GM12891 (cell line): Measurements from ENCODE around the gene ENGASE.

Experiments
- DNase-seq: peaks from one replicate; pipeline ENCODE4 v3.0.0; 2011; ENCODE audit warnings: low spot score; ENCODE audit not compliant: insufficient read length
- FAIRE-seq: peaks from 2 replicates; lab custom pipeline; 2011; peaks lifted over from hg19 to GRCh38; lab: Jason Lieb, UNC
- PAX5 ChIP-seq: IDR thresholded peaks from 2 replicates; pipeline ENCODE4 v1.6.1; 2011; ENCODE audit warnings: low read length, moderate library complexity, mild to moderate bottlenecking; ENCODE audit not compliant: insufficient read depth, severe bottlenecking
- POLR2A ChIP-seq: IDR thresholded peaks from 2 replicates; pipeline ENCODE4 v1.6.1; 2011; ENCODE audit warnings: low read depth, low read length, control low read depth
- POLR2AphosphoS5 ChIP-seq: IDR thresholded peaks from 2 replicates; pipeline ENCODE4 v1.6.1; 2011; ENCODE audit warnings: low read depth, low read length, control low read depth
- POU2F2 ChIP-seq: IDR thresholded peaks from 2 replicates; pipeline ENCODE4 v1.6.1; 2011; ENCODE audit warnings: low read depth, mild to moderate bottlenecking, control low read depth, low read length, moderate library complexity
- SPI1 ChIP-seq: IDR thresholded peaks from 2 replicates; pipeline ENCODE4 v1.6.1; 2011; ENCODE audit warnings: low read depth, low read length, control low read depth
- TAF1 ChIP-seq: IDR thresholded peaks from 2 replicates; pipeline ENCODE4 v1.6.1; 2011; ENCODE audit warnings: low read depth, low read length, control low read depth

The ENGASE gene

DNA sequence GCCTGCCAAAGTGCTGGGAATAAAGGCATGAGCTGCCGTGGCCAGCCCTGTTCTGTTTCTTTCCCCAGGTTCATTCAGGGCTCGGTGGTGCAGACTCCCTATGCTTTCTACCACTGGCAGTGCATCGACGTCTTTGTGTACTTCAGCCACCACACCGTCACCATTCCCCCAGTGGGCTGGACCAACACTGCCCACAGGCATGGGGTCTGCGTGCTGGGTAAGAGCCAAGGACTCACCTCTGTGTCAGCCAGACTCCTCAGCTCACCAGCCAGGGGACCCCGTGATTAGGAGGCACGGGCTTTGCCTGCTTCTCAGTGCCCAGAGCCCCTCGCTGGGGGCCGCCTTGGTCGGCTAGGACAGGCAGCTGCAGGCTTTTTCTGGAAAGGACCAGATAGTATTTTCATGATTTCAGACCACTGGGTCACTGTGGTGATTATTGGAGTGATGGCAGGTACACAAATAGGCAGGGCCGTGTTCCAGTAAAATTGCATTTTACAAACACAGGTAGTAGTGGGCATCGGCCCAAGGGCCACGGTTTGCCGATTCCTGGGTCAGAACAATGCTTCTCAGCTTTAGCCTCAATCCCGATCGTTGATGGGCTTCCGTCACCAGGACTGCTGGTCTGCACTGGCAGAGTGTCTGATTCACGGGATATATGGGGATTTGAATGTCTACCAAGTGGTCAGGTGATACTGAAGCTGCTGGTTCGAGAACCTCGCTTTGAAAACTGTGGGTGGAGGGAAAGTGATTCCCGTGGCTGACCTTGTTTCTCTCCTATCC lies 5.0 kb downstream of the ENGASE start:
- no peak for FAIRE-seq
- TF ChIP-seq POU2F2: no peak
- TF ChIP-seq TAF1: no peak
- TF ChIP-seq POLR2A: no peak
- no peak for TF ChIP-seq POLR2AphosphoS5
- TF ChIP-seq PAX5: no peak
- no peak for TF ChIP-seq SPI1
- no peak for DNase-seq

DNA sequence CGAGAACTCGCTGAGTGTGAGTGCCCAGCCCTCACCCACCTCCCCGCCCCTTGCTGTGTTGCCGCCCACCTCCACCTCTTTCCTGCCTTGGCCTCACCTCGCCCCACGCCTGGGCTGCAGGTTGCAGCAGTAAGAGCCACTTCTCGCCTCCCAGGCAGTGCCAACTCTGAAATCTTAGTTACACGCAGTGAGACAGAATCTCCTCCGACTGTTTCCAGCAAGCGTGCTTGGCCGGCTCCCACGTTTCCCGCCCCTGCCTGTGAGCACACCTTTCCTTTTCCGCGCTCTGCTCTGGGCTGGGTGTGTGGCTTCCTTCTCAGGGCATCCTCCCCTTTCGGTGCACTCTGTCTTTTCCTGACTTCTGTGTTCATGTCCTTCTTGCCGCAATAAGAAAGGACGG lies 5.7 kb downstream of the ENGASE start:
- DNase-seq (no peak), FAIRE-seq (no peak)
- no peak for TF ChIP-seq POU2F2
- no peak for TF ChIP-seq TAF1
- no peak for TF ChIP-seq PAX5
- TF ChIP-seq POLR2AphosphoS5: no peak
- TF ChIP-seq POLR2A: no peak
- TF ChIP-seq SPI1: no peak

DNA sequence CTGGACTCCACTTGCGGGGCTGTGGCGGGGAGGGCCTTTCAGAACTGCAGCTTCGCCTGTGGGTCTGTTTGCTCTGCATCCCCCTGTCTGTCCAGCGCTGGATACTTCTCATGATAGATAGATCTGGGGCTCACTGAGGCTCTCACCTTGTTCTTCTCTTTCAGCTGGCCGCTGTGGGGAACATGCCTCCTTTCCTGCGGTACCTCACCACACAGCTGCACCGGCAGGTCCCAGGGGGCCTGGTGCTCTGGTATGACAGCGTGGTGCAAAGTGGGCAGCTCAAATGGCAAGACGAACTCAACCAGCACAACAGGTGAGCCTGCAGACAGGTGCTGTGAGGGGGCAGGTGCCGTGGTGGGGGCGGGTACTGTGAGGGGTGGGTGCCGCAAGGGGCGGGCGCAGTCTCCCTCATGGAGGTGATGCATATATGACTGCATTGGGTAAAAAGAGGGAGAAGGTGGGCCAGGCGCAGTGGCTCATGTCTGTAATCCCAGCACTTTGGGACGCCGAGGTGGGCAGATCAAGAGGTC lies 6.2 kb downstream of the ENGASE start:
- TF ChIP-seq POU2F2 (no peak), PAX5 (no peak), POLR2A (no peak), POLR2AphosphoS5 (no peak), TAF1 (no peak), SPI1 (no peak)
- DNase-seq (no peak), FAIRE-seq (no peak)

DNA sequence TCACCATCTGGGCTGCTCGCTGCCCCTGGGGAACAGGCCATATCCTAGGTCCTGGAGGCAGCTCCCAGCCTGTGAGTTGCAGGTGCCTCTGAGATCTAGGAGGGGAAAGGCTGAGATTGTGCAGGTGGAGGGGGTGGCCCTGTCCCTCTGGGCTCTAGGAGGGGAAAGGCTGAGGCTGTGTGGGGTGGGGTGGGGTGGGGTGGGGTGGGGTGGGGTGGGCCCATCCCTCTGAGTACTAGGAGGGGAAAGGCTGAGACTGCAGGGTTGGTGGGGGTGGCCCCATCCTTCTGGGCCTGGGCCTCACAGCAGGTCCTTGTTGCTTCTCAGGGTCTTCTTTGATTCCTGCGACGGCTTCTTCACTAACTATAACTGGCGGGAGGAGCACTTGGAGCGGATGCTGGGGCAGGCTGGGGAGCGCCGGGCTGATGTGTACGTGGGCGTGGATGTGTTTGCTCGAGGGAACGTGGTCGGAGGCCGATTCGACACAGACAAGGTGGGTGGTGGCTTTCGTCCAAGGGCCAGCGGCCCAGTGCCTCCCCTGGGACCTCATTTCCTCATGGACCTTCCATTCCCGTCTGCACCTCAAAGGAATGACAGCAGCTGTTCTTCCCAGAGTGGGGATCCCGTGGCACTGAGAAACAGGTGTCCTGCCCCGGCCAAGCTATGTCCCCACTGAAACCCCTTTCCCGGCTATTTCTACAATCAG lies 7.1 kb downstream of the ENGASE start:
- FAIRE-seq: no peak
- TF ChIP-seq POLR2AphosphoS5: no peak
- no peak for TF ChIP-seq TAF1
- TF ChIP-seq PAX5: no peak
- TF ChIP-seq POU2F2: no peak
- TF ChIP-seq POLR2A: no peak
- no peak for TF ChIP-seq SPI1
- DNase-seq: no peak

DNA sequence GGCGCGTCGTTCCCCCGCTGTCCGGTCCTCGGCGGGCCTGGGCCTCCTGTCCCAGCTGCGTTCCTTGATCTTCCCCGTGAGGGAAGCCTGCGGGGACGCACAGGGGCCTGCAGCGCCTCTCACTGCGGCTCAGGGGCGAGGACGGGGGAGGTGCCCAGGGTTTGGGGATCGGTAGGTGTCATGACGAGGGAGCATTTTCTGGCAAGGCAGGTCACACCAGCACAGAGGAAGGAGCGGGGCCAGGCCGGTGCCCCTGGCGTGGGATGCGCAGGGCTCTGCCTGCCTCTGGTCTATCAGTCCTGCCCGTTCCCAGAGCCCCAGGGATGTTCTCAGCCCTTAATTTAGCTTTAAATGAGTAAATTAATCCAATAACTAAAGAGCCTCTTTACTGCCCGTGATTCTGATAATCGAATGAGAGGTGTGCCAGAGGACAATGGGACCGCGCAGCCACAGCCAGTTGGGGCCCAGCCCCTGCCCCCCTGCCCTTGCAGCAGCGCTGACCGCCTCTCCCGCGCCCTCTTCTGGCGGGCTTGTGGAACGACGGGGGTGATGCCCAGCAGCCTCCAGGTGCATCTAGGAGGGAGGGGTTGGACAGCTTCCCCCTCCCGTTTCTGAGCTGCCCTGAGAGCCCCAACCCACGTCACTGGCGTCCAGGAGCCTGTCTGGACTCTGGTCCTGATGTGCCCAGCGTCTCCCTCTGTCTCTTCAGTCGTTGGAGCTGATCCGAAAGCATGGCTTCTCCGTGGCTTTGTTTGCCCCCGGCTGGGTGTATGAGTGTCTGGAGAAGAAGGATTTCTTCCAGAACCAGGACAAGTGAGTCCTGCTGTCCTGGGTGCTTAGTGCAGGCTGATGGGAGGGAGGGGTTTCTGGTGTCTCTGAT lies 7.9 kb downstream of the ENGASE start:
- FAIRE-seq (peak; percentile 51), DNase-seq (peak; percentile 76)
- no peak for TF ChIP-seq POLR2A
- no peak for TF ChIP-seq TAF1
- TF ChIP-seq POLR2AphosphoS5: no peak
- TF ChIP-seq POU2F2: no peak
- TF ChIP-seq SPI1: no peak
- no peak for TF ChIP-seq PAX5

DNA sequence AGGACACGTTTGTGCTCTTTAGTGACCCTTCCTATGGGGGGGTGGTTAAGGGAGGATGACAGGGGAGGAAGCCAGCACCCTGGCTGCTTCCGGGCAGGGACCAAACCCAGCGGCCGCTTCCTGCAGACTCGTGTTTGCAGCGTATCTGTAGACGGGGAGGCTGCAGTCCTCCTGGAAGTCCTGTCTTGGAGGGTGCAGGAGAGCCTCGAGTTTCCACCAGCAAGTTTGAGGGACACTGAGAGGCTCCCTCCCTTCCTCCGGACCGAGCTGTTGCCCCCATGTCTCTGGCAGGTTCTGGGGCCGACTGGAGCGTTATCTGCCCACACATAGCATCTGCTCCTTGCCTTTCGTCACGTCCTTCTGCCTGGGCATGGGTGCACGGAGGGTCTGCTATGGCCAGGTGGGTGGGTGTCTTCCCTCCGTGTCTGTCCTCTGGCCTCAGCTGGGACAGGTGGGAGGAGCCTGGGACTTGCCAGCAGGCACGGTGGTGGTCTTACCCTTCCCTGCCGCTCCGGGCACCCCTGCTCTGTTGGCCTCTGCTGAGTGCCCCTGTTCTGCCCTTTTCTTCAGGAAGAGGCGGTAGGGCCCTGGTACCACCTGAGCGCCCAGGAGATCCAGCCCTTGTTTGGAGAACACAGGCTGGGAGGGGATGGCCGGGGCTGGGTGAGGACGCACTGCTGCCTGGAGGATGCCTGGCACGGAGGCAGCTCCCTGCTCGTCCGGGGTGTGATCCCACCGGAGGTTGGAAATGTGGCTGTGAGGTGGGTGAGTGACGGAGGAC lies 8.8 kb downstream of the ENGASE start:
- no peak for DNase-seq
- TF ChIP-seq TAF1 (no peak), POU2F2 (no peak), PAX5 (no peak), SPI1 (no peak), POLR2A (no peak), POLR2AphosphoS5 (no peak)
- no peak for FAIRE-seq

DNA sequence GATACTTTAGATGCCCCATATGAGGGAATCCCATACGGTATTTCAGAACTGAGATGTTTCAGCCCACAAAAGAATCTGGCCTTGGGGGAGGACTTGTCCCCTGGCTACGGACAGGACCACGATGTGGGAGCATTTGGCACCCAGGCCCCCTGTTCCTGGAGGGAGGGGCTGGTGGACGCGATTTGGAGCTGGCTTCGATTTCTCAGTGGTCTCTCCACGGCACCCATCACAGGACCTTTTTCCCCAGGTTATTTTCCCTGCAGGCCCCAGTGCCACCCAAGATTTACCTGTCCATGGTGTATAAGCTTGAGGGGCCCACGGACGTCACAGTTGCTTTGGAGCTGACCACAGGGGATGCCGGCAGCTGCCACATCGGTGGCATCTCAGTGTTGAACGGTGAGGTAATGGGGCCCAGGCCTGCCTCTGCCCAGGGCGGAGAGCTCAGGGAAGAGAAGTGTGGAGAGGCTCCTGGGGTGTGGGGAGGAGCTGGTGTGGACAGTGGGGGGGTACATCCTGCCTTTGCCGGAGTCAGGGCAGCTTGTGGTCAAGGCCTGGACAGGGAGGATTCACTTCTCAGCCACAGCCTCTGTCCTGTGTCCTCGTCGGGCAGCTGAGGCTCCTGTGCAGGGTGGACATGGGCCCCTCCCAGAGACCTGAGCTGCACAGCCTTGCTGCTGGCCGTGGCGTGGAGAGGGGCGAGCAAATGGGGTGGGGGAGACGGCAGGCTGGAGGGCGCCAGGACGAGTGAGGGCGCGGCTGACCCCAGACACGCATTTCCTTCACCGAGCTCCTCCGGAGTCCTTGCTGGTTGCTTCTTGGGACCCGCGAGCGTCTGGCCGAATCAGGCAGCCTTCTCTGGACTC lies 9.9 kb downstream of the ENGASE start:
- DNase-seq (no peak), FAIRE-seq (no peak)
- TF ChIP-seq TAF1 (no peak), SPI1 (no peak), PAX5 (no peak), POU2F2 (no peak), POLR2AphosphoS5 (no peak), POLR2A (no peak)
